ENCODE data around the gene NDST4.

DNA sequence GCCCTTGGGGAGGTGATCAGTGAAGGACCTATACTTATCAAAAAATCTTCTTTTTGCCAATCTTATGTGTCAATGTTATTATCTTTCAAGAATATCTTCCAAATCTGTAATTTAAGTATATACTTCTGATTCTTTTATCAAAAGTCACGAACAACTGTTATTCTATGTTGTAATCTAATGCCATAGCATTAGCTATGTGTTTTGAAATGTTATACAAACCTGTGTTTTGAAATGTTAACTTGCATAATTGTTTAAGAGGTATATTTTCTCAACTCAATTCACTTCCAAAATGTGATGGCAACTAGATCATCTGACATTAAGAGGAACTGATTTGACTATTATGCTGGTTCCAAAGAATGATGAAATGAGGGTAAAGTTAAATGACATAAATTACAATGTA, 113.5 kb downstream of the NDST4 start:
- TF ChIP-seq, protein P1, sequence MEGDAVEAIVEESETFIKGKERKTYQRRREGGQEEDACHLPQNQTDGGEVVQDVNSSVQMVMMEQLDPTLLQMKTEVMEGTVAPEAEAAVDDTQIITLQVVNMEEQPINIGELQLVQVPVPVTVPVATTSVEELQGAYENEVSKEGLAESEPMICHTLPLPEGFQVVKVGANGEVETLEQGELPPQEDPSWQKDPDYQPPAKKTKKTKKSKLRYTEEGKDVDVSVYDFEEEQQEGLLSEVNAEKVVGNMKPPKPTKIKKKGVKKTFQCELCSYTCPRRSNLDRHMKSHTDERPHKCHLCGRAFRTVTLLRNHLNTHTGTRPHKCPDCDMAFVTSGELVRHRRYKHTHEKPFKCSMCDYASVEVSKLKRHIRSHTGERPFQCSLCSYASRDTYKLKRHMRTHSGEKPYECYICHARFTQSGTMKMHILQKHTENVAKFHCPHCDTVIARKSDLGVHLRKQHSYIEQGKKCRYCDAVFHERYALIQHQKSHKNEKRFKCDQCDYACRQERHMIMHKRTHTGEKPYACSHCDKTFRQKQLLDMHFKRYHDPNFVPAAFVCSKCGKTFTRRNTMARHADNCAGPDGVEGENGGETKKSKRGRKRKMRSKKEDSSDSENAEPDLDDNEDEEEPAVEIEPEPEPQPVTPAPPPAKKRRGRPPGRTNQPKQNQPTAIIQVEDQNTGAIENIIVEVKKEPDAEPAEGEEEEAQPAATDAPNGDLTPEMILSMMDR (IDR thresholded peaks at IDR 0.05) = no peak
- no peak for TF ChIP-seq POLR2A (IDR thresholded peaks at IDR 0.05)

All from thyroid gland (tissue), 4 donors.